Measurements from ENCODE around the gene SLCO3A1. TPM values are rescaled to one million over a fixed set of nuclear protein-coding genes. Genes with fewer than 3 reads are reported as not detected.

Gene SLCO3A1
- total and polyA plus RNA-seq, 10 donors, result 7.5 to 79.5 (median 40.7) TPM

DNA sequence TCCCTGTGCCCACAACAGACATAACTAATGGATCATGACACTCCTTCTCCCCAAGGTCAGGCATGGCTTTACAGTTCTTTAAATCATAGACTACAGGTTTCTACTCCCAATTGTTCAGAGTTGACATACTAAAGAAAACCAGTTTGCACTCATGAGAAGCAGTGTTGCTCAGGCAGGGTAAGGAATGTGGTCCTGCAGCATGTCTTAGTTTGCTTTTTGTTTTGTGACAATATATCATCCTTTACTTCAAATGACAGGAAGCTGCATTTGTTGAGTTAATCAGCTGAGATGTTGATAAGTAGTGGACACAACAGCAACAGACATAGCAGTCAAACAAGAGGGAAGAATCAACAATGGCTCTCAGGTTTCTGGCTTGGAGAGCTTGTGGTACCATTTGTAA, 267.5 kb downstream of the SLCO3A1 start:
- TF ChIP-seq POLR2A (IDR thresholded peaks at IDR 0.05) (no peak), POLR2AphosphoS5 (IDR thresholded peaks at IDR 0.05) (no peak)
- TF ChIP-seq, protein P1, sequence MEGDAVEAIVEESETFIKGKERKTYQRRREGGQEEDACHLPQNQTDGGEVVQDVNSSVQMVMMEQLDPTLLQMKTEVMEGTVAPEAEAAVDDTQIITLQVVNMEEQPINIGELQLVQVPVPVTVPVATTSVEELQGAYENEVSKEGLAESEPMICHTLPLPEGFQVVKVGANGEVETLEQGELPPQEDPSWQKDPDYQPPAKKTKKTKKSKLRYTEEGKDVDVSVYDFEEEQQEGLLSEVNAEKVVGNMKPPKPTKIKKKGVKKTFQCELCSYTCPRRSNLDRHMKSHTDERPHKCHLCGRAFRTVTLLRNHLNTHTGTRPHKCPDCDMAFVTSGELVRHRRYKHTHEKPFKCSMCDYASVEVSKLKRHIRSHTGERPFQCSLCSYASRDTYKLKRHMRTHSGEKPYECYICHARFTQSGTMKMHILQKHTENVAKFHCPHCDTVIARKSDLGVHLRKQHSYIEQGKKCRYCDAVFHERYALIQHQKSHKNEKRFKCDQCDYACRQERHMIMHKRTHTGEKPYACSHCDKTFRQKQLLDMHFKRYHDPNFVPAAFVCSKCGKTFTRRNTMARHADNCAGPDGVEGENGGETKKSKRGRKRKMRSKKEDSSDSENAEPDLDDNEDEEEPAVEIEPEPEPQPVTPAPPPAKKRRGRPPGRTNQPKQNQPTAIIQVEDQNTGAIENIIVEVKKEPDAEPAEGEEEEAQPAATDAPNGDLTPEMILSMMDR (IDR thresholded peaks at IDR 0.05 in 8 of 11, conservative IDR thresholded peaks at IDR 0.05 in 3 of 11), result no peak
- intact Hi-C loops (cut with DNase I; ENCODE audit: low total_unique reads), result no loop called here
- Histone ChIP-seq H3K4me1 (peaks cover 0 to 8% (median 0%) of the 10 kb centered on the region in 6 donors), H3K27me3 (replicated peaks in 1 of 7) (no peaks in the 10 kb centered on the region), H3K9me3 (no peaks in the 10 kb centered on the region), H3K27ac (no peak overlapping the region), H3K36me3 (peaks cover 0 to 61% (median 9%) of the 10 kb centered on the region in 6 donors), H3K4me3 (no peak overlapping the region)
- no peak for DNase-seq

DNA sequence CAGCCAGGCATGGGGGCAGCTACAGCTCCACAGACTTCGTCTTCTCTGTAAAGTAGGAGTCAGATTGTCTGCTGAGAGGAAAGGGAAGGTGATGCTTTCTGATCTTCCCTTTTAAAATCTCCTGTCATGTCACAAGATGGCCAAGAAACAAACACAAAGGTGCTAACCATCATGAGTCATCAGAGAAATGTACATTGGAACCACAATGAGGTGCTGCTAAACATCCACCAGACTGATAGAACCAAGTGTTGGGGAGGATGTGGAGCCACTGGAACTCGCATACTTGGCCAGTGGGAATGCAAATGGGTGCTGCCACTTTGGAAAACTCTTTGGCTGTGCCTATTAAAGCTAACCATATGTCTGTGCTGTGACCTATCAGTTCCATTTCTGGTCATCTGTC, 268.8 kb downstream of the SLCO3A1 start:
- H3K27me3 ChIP-seq (replicated peaks in 1 of 7), result no peaks in the 10 kb centered on the region
- H3K4me1 ChIP-seq, result no peaks in the 10 kb centered on the region
- WGBS, 5 donors, result 71 to 97% (median 76%) methylated on average over 2 of the region's 2 CpGs
- no peak overlapping the region for H3K4me3 ChIP-seq
- H3K9me3 ChIP-seq, result no peaks in the 10 kb centered on the region
- intact Hi-C loops (cut with DNase I; ENCODE audit: low total_unique reads), result no loop called here
- peaks cover 0 to 73% (median 15%) of the 10 kb centered on the region in 6 donors for H3K36me3 ChIP-seq
- H3K27ac ChIP-seq, result no peak overlapping the region
- TF ChIP-seq POLR2A (IDR thresholded peaks at IDR 0.05), result no peak
- no peak for DNase-seq

DNA sequence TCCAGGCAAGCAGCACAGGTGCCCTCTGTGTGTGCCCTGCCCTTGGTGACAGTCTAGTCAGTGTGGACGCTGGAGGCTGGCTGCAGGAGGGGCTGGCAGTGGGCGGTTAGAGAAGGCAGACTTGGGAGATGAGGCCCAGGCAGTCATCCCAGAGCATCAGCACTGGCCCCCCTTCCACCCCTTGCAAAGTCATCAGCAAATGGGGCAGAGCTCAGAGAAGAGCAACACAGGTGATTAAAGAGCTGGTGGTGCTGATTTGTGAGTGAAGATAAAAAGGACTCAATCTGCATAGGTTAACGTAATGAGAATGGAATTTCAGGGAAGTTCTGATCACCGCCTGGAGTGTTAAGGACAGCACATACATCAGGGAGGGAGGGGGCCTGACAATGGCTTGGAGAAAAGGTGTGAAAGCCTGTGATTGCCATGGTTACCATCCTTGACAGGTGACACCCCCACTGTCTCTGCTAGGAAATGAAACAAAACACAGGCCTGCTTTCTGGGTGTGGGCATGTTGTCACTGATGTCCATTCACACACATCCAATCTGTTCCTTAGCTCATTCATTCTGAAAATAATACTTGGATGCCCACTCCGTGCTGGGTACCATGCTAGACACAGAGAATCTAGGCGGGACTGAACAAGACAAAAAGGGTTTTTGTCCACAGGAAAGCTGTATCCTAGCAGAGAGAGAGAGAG, 270.6 kb downstream of the SLCO3A1 start:
- Histone ChIP-seq H3K27me3 (replicated peaks in 1 of 7) (no peaks in the 10 kb centered on the region), H3K4me1 (no peaks in the 10 kb centered on the region), H3K27ac (no peak overlapping the region), H3K36me3 (peaks cover 0 to 91% (median 21%) of the 10 kb centered on the region in 6 donors), H3K9me3 (no peaks in the 10 kb centered on the region), H3K4me3 (no peak overlapping the region)
- intact Hi-C loops (cut with DNase I; ENCODE audit: low total_unique reads), result no loop called here
- DNase-seq, result no peak
- 81 to 91% (median 88%) methylated on average over 6 of the region's 6 CpGs for WGBS, 5 donors
- TF ChIP-seq POLR2AphosphoS5 (IDR thresholded peaks at IDR 0.05) (no peak), POLR2A (IDR thresholded peaks at IDR 0.05) (no peak)
- TF ChIP-seq, protein P1 (IDR thresholded peaks at IDR 0.05 in 8 of 11, conservative IDR thresholded peaks at IDR 0.05 in 3 of 11), result no peak

DNA sequence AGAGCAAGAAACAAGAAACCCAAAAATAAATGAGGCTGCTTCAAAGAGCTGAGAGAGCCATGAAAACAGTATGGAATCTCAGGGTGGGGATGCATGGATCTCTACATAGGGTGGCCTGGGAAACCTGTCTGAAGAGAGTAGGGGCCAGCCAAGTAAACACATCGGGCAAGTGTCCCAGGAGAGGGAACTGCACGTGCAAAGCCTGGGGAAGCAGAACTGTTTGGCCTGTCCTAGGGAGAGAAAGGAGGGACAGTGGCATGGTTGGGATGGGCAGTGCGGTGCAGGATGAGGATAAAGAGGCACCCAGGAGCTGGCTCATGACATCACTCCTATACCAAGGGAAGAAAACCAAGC, 271.1 kb downstream of the SLCO3A1 start:
- H3K27me3 ChIP-seq (replicated peaks in 1 of 7), result no peaks in the 10 kb centered on the region
- H3K27ac ChIP-seq, result no peak overlapping the region
- no peaks in the 10 kb centered on the region for H3K9me3 ChIP-seq
- WGBS, 5 donors, result 77 to 94% (median 88%) methylated on average over 3 of the region's 3 CpGs
- H3K36me3 ChIP-seq, result peaks cover 0 to 96% (median 23%) of the 10 kb centered on the region in 6 donors
- no peak overlapping the region for H3K4me3 ChIP-seq
- no peaks in the 10 kb centered on the region for H3K4me1 ChIP-seq
- DNase-seq, result no peak
- intact Hi-C loops (cut with DNase I; ENCODE audit: low total_unique reads), result no loop called here
- no peak for TF ChIP-seq POLR2AphosphoS5 (IDR thresholded peaks at IDR 0.05)
- TF ChIP-seq, protein P1 (IDR thresholded peaks at IDR 0.05 in 8 of 11, conservative IDR thresholded peaks at IDR 0.05 in 3 of 11), result no peak
